Measurements from ENCODE around the gene TRIO.

DNA sequence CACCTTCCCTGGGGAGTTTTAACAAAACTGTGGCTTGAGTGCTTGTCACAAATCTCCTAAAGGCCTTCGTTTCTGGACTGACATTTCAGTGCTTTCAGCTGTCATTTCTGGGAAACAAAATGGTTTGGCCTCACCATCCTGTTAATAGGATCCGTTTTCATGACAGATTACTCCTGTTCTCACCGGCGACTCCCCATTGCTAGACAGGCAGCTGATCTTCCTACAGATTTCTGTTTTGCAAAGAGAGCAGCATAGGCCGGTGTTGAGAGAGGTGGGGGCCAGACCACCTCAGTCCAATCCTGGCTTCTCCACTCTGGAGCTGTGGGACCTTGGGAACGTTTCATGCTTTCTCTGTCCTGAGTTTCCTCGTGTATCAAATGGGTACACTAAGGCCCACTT lies 363.0 kb downstream of the TRIO start:
- TF ChIP-seq, protein P1, sequence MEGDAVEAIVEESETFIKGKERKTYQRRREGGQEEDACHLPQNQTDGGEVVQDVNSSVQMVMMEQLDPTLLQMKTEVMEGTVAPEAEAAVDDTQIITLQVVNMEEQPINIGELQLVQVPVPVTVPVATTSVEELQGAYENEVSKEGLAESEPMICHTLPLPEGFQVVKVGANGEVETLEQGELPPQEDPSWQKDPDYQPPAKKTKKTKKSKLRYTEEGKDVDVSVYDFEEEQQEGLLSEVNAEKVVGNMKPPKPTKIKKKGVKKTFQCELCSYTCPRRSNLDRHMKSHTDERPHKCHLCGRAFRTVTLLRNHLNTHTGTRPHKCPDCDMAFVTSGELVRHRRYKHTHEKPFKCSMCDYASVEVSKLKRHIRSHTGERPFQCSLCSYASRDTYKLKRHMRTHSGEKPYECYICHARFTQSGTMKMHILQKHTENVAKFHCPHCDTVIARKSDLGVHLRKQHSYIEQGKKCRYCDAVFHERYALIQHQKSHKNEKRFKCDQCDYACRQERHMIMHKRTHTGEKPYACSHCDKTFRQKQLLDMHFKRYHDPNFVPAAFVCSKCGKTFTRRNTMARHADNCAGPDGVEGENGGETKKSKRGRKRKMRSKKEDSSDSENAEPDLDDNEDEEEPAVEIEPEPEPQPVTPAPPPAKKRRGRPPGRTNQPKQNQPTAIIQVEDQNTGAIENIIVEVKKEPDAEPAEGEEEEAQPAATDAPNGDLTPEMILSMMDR (tag by site-specific recombination; IDR thresholded peaks at IDR 0.05), result no peak
- TF ChIP-seq MEIS1 (CRISPR knock-in tag; IDR thresholded peaks at IDR 0.05; ENCODE audit: borderline replicate concordance) (no peak), ZNF621 (tag by site-specific recombination; IDR thresholded peaks at IDR 0.05) (no peak), SP2 (tag by site-specific recombination; IDR thresholded peaks at IDR 0.05) (no peak), ZBTB49 (tag by site-specific recombination; IDR thresholded peaks at IDR 0.05; ENCODE audit: low read depth) (no peak), ZBTB17 (tag by site-specific recombination; IDR thresholded peaks at IDR 0.05) (no peak), PBX3 (CRISPR knock-in tag; IDR thresholded peaks at IDR 0.05) (no peak), ZNF10 (tag by site-specific recombination; IDR thresholded peaks at IDR 0.05) (no peak), GLI4 (tag by site-specific recombination; IDR thresholded peaks at IDR 0.05) (no peak), ZNF416 (tag by site-specific recombination; IDR thresholded peaks at IDR 0.05) (no peak), ZNF76 (tag by site-specific recombination; IDR thresholded peaks at IDR 0.05; ENCODE audit: borderline replicate concordance, low read depth) (no peak), ZNF670 (tag by site-specific recombination; IDR thresholded peaks at IDR 0.05; ENCODE audit: low read depth) (no peak)
